HCT116 (cell line): Measurements from ENCODE around the gene EFHD1. TPM values are rescaled to one million over a fixed set of nuclear protein-coding genes. Genes with fewer than 3 reads are reported as not detected.
"Not testable (repeated sequence)": the region's sequence is repeated elsewhere in the genome, so short reads cannot be mapped to it uniquely, and the experiment has no call there.

Source experiments
- ATAC-seq: fragments of 200-7000 bp; cut with Tn5 transposase; 2 replicates; pipeline ENCODE4 v1.9.1; 2020; ENCODE audit warnings: mild to moderate bottlenecking, moderate library complexity
- BruUV-seq: library from RNA; stranded (reverse); fragments of 400-500 nt; replicated peaks from 2 replicates; lab custom pipeline; 2021; lab: Mats Ljungman, UMichigan
- CTCF ChIA-PET: fragments of 300-600 bp; sonication (Branson Sonifier 250); formaldehyde crosslinking; loops from one replicate; lab custom pipeline; 2021; ENCODE audit warnings: antibody characterized with exemption; lab: Charles Lee
- POLR2A ChIA-PET: fragments of 300-600, 350-600 bp; sonication (Branson Sonifier 250); formaldehyde crosslinking; loops from one replicate; lab custom pipeline; 2021; ENCODE audit warnings: antibody characterized with exemption; lab: Charles Lee
- RAD21 ChIA-PET, 2 experiments: fragments of 300-600 bp; sonication (Branson Sonifier 250); formaldehyde crosslinking; loops; one replicate each; lab custom pipeline; 2023; ENCODE audit warnings: low total read pairs in 2 of 2; ENCODE audit not compliant: uncharacterized antibody in 2 of 2, unreplicated experiment in 2 of 2, low non-redundant PET in 1 of 2; lab: Charles Lee
- DNase-seq: peaks from one replicate; pipeline ENCODE4 v3.0.0-alpha.2; 2010; ENCODE audit warnings: low read depth, low spot score
- H2AFZ ChIP-seq: fragments of 200-600 bp; shearing (Covaris generic), sonication (generic); 2 replicates; pipeline ENCODE4 v1.6.1; 2017; ENCODE audit warnings: low read depth, mixed run types, mixed read lengths, antibody characterized with exemption, low read length; ENCODE audit not compliant: poor library complexity, severe bottlenecking
- H3K27ac ChIP-seq: 2 replicates; pipeline ENCODE4 v1.5.1; 2012; ENCODE audit warnings: low read depth, low read length
- H3K27me3 ChIP-seq: fragments of 200-600 bp; sonication (generic); 2 replicates; pipeline ENCODE4 v1.6.1; 2016; ENCODE audit warnings: mixed run types, low read length, mixed read lengths; ENCODE audit not compliant: insufficient read depth
- H3K36me3 ChIP-seq, 2 experiments: fragments of 200-500 bp in 1 of 2; fragments of 200-600 bp in 1 of 2; sonication (Bioruptor generic) in 1 of 2; sonication (generic) in 1 of 2; 2 replicates each; pipeline versions ENCODE4 v1.5.1 to v1.6.1; 2014 to 2016; ENCODE audit warnings: low read length in 2 of 2, inconsistent platforms in 1 of 2, mixed read lengths in 1 of 2, mixed run types in 1 of 2; ENCODE audit not compliant: insufficient read depth in 2 of 2, control insufficient read depth in 1 of 2
- H3K4me1 ChIP-seq, 2 experiments: fragments of 200-600 bp in 1 of 2; sonication (generic) in 1 of 2; 2 replicates each; pipeline versions ENCODE4 v1.5.1 to v1.6.1; 2012 to 2017; ENCODE audit warnings: low read length in 2 of 2, inconsistent platforms in 1 of 2, mild to moderate bottlenecking in 1 of 2, mixed read lengths in 1 of 2, mixed run types in 1 of 2, moderate library complexity in 1 of 2; ENCODE audit not compliant: insufficient read depth in 2 of 2, control insufficient read depth in 1 of 2
- H3K4me2 ChIP-seq: fragments of 200-600 bp; sonication (generic); 2 replicates; pipeline ENCODE4 v1.6.1; 2017; ENCODE audit warnings: mixed run types, low read length, mixed read lengths
- H3K4me3 ChIP-seq, 2 experiments: fragments of 200-600 bp in 1 of 2; sonication (generic) in 1 of 2; replicated peaks in 1 of 2; 2 replicates each; pipeline ENCODE4 v1.5.1; 2011 to 2016; ENCODE audit warnings: low read length in 2 of 2, control low read depth in 1 of 2, low read depth in 1 of 2, mild to moderate bottlenecking in 1 of 2, mixed read lengths in 1 of 2, mixed run types in 1 of 2
- H3K79me2 ChIP-seq: fragments of 200-600 bp; sonication (generic); 2 replicates; pipeline ENCODE4 v1.6.1; 2017; ENCODE audit warnings: mild to moderate bottlenecking, mixed run types, low read length, moderate library complexity, mixed read lengths; ENCODE audit not compliant: insufficient read depth
- H3K9ac ChIP-seq: fragments of 200-600 bp; sonication (generic); 2 replicates; pipeline ENCODE4 v1.6.1; 2016; ENCODE audit warnings: low read length, mixed read lengths
- H3K9me2 ChIP-seq: fragments of 200-600 bp; sonication (generic), shearing (Covaris generic); 2 replicates; pipeline ENCODE4 v1.6.1; 2017; ENCODE audit warnings: mixed run types, mild to moderate bottlenecking, moderate library complexity; ENCODE audit not compliant: insufficient read depth
- H3K9me3 ChIP-seq, 2 experiments: fragments of 200-500 bp in 1 of 2; fragments of 200-600 bp in 1 of 2; sonication (Bioruptor generic) in 1 of 2; sonication (generic) in 1 of 2; 2 replicates each; pipeline ENCODE4 v1.6.1; 2014 to 2017; ENCODE audit warnings: low read length in 2 of 2, mixed read lengths in 2 of 2, inconsistent platforms in 1 of 2, low read depth in 1 of 2, mild to moderate bottlenecking in 1 of 2, mixed run types in 1 of 2, moderate library complexity in 1 of 2; ENCODE audit not compliant: control insufficient read depth in 1 of 2, insufficient read depth in 1 of 2
- H4K20me1 ChIP-seq: fragments of 200-600 bp; sonication (generic), shearing (Covaris generic); 2 replicates; pipeline ENCODE4 v1.6.1; 2017; ENCODE audit warnings: mixed run types, mild to moderate bottlenecking, moderate library complexity; ENCODE audit not compliant: insufficient read depth
- CEBPB ChIP-seq: IDR thresholded peaks from 2 replicates; pipeline ENCODE4 v1.6.1; 2012; ENCODE audit warnings: low read depth
- ELF1 ChIP-seq: IDR thresholded peaks from 2 replicates; pipeline ENCODE4 v1.6.1; 2012; ENCODE audit warnings: low read depth, borderline replicate concordance
- POLR2AphosphoS5 ChIP-seq: IDR thresholded peaks from 2 replicates; pipeline ENCODE4 v1.6.1; 2011; ENCODE audit warnings: mild to moderate bottlenecking, low read depth, low read length, moderate library complexity
- RAD21 ChIP-seq: IDR thresholded peaks from 2 replicates; pipeline ENCODE4 v1.6.1; 2012; ENCODE audit warnings: low read depth, mild to moderate bottlenecking
- SIN3A ChIP-seq: IDR thresholded peaks from 2 replicates; pipeline ENCODE4 v1.6.1; 2012; ENCODE audit warnings: low read depth
- SP1 ChIP-seq: IDR thresholded peaks from 2 replicates; pipeline ENCODE4 v1.6.1; 2012; ENCODE audit warnings: low read depth
- ZBTB33 ChIP-seq: IDR thresholded peaks from 2 replicates; pipeline ENCODE4 v1.6.1; 2011; ENCODE audit warnings: mild to moderate bottlenecking, low read length, moderate library complexity; ENCODE audit not compliant: insufficient replicate concordance; ENCODE audit errors: extremely low read depth
- intact Hi-C: fragments of 100-400 bp; cut with micrococcal nuclease; formaldehyde crosslinking; loops from 2 replicates; pipeline ENCODE4 v1.10.0; 2022
- total RNA-seq: library from RNA; stranded (reverse); gene quantifications from one replicate; pipeline ENCODE4 v1.2.1, GENCODE V29; 2021; ENCODE audit not compliant: unreplicated experiment

Gene EFHD1
- total RNA-seq, 1 experiment from 2014 or later: 0.52 TPM

GRCh38 chr2:232634206-232635150, 1.1 kb downstream of the EFHD1 start (continued):
- TF ChIP-seq ZBTB33: no peak
- no peak for TF ChIP-seq POLR2AphosphoS5
- no peak for TF ChIP-seq RAD21
- no peak for TF ChIP-seq ELF1
- no peak for TF ChIP-seq CEBPB
- no peak for TF ChIP-seq SP1
- no peak for TF ChIP-seq SIN3A

GRCh38 chr2:232635376-232635775, 2.0 kb downstream of the EFHD1 start:
- H3K9me2 ChIP-seq, H4K20me1 ChIP-seq, intact Hi-C loops, H3K36me3 ChIP-seq, H3K9me3 ChIP-seq, H3K4me3 ChIP-seq, DNase-seq, H3K9ac ChIP-seq, ATAC-seq, CTCF ChIA-PET, H2AFZ ChIP-seq, H3K27ac ChIP-seq, H3K4me2 ChIP-seq, POLR2A ChIA-PET, H3K79me2 ChIP-seq, H3K27me3 ChIP-seq, RAD21 ChIA-PET, BruUV-seq: not testable (repeated sequence)
- peaks cover 0 to 15% of the 10 kb centered on the region in 2 experiments; a peak in 3 of 4 replicates for H3K4me1 ChIP-seq
